H4 (cell line): Measurements from ENCODE around the gene UBN2. TPM values are rescaled to one million over a fixed set of nuclear protein-coding genes. Genes with fewer than 3 reads are reported as not detected.

Source experiments
- DNase-seq: peaks from one replicate; pipeline ENCODE4 v3.0.0-alpha.2; 2015; ENCODE audit warnings: low spot score
- total RNA-seq: library from RNA; depleted of rRNA; stranded (reverse); fragments of >200 nt; shearing (Covaris generic); gene quantifications from 2 replicates; pipeline ENCODE4 v1.2.3, GENCODE V29; 2014

Gene UBN2
- total RNA-seq, 1 experiment from 2014 or later: 3.3 TPM

DNA sequence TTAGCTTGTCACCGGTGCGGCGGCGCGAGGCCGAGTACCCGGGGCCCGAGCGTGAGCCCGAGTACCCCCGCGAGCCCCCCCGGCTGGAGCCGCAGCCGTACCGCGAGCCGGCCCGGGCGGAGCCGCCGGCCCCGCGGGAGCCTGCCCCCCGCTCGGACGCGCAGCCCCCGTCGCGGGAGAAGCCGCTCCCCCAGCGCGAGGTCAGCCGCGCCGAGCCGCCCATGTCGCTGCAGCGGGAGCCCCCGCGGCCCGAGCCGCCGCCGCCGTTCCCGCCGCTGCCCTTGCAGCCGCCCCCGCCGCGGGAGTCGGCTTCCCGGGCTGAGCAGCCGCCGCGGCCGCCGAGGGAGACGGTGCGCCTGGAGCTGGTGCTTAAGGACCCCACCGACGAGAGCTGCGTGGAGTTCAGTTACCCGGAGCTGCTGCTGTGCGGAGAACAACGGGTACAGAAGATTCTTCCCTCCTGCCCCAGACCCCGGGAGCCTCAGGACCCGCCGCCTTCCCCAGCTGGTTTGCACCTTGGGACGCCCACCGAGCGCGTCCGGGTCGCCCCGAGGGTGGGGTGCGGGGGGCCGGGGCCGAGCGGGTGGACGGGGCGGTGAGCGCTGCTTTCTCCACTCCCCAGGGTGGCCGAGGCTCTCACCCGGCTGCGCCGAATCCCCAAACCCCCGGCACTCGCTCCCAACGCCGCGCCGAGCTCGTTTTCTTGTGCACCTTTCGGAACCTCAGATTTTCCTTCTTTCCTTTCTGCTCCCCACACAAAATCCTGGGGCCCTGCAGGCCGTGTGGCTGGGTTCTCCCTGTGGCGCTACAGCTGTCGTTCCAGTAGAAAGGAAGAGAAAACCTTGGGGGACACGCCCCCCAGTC is 708 bp downstream of the UBN2 start:
- peak; percentile 12 for DNase-seq

DNA sequence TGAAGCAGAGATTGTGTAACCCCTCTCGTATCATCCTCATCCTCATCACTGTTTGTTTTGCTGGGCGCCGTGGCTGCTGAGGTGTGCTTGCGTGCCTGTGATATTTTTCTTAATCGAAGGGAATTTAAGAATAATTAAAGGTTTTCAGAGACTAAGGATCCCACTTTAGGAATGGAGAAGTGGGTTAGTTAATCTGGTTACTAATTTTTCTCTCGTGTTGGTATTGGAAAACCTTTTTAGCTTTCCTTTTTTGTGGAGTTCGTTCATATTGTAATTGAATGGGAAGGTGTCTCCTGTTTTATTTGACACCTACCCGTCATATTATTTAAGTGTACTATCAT is 1.3 kb downstream of the UBN2 start:
- DNase-seq: no peak

DNA sequence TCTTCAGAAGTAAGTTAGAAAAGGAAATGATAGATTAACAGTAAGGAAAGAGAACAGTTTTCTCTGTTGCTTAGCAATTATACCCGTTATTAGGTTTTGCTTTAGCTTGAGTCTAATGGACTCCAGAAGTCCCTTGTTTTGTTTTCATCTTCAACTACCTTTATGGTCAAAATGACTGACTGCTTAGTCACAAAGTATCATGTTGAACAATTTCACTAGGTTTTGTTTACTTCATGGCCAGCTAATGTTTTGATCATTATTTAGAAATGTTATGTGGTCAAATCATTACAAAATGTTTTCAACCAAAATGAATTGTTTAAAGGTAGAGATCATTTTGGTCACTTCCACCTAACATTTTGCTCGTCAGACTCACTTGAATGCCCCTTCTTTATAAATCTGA is 1.9 kb downstream of the UBN2 start:
- DNase-seq: peak; percentile 29

DNA sequence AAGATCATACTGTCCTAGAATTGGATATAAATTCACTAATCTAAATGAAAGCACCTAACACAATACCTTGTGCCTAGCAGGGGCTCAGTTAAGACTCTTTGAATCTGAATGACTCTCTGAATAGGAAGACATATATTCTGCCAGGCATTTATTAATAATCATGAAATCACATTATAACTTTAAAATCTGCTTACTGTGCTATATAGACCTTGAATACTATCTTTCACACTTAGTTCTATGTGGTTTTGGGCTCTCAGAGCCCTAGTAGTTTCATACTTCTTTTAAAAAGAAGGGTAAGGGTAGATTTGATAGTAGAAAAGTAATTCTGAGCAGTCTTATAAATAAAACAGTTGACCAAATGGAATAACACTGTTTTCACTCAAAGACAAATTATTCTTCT is 10.2 kb downstream of the UBN2 start:
- DNase-seq: no peak

DNA sequence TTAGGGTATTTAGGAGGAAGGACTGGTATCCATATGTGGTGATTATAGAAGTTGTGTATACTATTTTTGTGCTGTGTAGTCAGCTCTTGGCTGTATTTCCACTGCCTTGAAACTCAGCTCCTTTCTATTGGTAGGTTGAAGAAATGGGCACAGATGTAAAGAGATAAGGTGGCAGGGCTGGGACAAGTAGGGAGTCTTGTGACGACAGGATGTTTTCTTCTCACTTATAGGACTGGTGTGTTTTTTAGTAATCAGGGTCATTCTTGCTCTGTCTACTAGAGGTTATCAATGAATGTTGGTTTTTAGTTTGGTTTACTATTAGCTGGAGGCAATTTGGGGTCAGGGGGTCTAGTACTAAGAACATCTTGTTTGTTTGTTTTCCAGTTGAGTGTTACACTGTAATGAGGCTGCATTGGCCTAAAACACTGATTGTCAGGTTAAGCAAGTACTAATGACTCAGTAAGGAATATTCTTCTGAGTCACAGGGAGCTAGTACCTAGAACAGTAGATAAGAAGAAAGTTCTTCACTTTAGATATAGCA is 11.8 kb downstream of the UBN2 start:
- no peak for DNase-seq

DNA sequence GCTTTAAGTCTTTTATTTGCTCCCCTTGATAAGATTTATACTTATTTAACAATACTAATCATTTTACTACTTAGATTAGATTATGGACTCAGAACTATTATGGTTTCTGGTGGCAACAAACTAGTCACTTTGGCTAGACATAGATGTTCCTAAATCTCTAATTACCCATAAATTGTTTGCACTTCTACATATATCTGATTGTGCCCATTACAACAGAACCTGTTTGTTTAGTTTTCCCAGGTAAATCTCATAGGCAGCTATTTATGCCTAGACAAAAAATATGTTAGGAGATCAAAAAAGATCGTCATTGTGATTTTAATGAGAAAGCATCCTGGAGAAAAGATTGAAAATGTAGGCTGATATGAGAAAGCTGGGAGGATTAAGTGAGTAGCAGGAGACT is 14.4 kb downstream of the UBN2 start:
- DNase-seq: no peak

DNA sequence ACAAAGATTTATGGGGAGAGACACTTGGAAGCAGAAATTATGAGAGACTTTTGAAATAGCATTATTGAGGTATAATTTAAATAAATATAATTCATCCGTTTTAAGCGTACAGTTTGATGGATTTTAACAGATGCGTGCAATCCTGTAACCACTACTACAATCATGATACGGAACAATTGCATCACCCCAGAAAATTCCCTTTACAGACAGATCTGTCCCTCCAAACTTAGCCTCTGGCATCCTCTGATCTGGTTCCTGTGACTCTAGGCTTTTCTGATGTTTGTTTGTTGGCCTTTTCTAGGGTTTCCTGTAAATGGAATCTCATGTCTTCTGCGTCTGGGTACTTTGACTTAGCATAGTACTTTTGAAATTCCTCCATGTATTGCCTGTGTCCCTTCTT is 15.5 kb downstream of the UBN2 start:
- DNase-seq: no peak

DNA sequence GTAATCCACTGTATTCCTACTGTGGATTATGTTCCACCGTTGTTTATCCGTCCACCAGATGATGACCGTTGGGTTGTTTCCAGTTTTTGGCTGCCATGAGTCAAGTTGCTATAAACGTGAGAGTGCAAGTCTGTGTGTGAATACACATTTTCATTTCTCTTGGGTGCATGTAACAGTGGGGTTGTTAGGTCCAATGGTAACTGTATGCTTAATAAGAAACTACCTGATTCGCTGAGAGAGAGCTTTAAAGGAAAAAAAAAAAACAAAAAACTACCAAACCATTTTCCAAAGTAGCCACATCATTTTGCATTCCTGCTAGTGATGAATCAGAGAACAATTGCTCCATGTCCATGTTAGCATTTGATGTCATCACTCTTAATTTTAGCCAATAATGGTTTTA is 15.9 kb downstream of the UBN2 start:
- peak; percentile 15 for DNase-seq

DNA sequence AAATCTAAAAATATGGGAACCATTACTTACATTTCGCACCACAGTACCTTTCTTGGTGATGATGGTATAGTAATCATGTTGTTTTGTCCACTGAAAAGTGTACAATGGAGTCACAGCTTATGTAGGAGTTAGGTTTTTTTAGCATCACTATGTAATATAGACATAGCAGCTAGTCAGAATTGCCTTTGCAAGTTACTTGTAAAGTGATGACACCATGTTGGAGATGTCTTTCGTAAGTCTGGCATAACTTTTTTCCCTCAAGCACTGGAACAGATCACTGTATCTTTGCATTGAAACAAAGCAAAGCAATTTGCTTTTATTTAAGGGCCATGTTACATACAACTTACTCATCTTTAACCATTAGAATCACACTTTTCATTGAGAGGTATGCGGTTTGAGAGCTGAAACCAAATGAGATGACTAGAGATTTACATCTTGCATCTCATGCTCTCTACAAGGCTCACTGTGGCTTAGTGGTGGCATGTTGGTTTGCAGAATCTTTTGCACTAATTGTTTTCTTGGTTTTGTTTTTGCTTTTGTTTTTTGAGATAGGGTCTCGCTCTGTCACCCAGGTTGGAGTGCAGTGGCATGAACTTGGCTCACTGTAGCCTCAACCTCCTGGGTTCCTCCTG is 18.3 kb downstream of the UBN2 start:
- no peak for DNase-seq

DNA sequence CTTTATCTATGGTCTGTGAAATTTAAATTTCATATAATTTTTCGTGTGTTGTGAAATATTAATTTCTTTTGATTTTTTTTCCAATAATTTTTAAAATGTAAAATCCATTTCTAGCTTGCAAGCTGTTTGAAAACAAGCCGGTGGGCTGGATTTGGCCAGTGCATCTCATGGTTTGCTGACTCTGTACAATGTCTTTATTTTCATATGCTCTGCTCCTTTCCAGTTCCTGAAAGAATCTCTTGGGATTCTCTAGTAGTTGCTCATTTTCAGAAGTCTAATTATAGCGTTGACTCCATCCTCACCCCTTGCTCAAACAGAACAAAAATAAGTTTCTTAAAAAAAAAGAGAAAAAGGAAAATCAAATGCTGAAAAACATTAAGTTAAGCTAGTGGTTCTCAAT is 21.4 kb downstream of the UBN2 start:
- DNase-seq: no peak

DNA sequence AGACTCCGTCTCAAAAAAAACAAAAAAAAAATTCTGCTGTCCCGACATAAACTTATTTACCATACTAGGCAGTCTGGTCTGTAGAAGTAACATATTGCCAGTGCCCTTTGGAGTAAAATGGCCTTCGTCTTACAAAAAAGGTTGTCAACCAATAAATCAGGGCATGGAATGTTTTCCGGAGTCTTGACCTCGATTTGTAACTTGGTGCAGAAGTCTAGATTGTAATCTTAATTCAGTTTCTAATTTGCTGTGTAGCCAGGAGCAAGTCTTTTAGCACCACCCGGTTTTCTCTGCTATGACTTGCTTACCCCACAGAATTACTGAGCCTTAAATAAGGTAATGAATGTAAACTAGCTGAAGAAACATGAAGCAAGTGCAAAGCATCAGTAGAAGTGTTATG is 23.2 kb downstream of the UBN2 start:
- DNase-seq: no peak

DNA sequence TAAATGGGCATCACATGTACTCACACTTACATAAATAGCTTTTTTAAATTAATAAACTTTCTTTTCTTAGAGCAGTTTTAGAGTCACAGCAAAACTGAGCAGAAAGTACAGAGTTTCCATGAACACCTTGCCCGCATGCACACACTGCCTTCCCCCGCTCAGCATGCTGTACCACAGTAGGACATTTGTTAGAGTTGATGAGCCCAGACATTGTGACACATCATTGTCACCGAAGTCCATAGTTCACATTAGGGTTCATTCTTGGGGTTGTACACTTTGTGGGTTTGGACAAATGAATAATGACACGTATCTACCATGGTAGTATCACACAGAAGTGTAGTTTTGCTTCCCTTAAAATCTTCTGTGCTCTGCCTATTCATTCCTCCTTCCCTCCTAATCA is 23.7 kb downstream of the UBN2 start:
- DNase-seq: no peak

DNA sequence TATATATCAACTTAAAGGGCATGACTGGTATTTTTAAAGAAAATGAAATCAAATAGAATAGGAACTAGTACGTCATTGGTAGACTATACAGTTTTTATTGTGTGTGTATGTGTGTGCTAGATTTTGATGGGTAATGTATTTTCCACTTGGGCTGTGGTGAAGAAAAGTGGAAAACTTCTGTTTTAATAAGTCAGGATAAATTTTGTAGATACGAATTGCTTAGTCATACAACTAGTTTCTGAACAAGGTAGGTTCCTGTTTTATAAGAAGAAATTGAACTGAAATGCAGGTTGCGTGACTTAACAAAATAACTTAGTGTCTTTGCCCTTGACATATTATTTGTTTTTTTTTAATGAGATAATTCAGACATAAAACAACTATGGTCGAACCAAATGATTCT is 24.3 kb downstream of the UBN2 start:
- DNase-seq: no peak

DNA sequence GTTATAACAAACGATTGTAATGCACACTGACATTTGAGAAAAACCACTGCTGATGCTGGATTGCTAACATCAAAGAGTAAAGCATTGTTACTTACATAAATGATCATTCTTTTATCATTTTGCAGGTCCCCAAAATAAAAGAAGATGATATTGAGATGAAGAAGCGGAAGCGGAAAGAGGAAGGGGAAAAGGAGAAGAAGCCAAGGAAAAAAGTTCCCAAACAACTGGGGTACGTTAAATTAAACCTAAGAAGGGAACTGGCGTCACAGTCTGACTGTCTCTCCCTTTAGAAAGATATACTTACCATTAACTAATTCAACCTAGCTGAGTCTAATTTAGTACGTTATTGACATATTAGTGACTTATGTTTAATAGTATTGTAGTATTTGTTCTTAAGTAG is 28.1 kb downstream of the UBN2 start:
- DNase-seq: no peak

DNA sequence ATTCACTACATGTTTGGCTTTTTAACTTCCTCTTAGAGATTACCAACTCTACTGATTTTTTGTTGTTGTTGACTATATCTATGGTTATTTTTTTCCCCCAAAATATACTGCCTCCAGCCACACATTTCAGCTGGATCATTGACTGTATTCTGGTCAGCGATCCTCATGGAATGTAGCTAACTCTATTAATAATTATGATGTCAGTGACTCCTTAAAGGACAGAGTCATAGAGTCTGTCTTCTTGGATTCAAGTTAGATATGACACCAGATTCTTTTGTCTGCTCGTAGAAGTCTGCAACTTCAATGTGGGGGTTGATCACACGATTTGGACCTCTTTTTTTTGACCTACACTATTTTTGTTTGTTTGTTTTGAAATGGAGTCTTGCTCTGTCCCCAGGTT is 33.2 kb downstream of the UBN2 start:
- no peak for DNase-seq

DNA sequence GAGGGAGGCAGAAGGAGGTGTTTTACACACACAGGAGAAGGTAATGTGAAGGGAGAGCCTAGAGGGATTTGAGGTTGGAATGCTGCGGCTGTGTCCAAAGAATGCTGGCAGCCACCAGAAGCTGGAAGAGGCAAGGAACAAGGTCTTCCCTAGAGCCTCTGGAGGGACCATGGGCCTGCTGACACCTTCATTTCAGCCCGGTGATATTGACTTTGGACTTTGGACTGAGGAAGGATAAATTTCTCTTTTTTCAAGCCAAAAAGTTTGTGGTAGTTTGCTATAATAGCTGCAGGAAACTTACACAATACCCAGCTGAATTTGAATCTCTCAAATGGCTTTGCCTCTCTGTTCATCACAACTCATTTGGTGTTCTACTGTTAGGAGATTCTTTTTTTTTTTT is 34.6 kb downstream of the UBN2 start:
- DNase-seq: no peak

DNA sequence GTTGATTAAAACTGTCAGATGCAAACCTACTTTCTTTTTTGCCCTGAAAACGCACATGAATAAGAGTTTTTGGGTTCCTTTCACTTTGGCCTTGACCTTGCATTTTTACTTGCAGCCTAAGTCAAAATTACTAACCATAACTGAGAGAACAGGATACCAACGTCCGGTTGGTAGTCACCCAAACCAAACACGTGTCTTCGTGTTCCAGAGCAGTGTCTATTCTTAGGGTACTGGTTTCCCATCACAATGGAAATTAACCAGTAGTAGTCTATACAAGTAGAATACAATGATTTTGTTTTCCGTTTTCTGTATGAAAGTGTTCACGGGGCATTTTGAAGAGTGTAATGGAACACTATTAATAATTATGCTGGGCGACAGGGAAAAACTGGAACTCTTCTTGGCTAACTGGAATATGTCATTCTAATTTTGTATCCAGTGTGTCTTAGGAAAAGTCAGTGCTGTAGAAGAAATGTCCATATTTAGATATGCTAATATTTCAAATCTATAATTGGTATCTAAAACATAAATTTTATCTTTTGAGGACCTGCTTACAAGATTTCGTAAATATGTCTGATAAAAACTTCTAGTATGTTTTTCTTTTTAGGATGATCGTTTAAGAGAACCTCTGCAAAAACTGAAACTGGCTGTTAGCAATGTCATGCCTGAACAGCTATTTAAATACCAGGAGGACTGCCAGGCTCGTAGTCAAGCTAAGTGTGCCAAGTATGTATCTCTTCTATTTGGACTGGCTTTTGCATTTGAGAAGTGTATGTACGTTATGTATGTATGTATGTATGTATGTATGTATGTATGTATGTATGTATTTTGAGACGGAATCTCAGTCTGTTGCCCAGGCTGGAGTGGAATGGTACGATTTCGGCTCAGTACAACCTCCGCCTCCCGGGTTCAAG is 40.9 kb downstream of the UBN2 start:
- DNase-seq: no peak

DNA sequence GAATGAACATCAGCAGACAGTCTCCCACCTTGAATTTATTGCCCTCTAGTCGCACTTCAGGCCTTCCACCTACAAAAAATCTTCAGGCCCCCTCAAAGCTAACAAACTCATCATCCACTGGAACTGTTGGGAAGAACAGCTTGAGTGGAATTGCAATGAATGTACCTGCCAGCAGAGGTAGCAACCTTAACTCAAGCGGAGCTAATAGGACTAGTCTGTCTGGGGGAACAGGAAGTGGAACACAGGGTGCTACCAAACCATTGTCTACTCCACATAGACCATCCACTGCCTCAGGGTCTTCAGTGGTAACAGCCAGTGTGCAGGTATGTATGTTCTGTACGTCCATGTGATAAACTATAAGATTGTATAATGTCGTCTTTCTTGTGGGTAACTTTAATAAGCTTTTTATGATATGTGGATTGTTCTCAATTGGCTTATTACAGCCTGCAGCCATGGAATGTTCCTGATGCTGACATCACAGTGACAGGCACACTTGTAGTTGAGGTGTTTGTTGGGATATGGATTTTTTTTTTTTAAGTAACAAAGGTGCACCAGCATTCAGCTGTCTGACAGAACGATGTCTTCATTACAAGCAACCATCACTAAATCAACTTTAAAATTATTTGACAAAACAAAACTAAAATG is 53.3 kb downstream of the UBN2 start:
- no peak for DNase-seq

DNA sequence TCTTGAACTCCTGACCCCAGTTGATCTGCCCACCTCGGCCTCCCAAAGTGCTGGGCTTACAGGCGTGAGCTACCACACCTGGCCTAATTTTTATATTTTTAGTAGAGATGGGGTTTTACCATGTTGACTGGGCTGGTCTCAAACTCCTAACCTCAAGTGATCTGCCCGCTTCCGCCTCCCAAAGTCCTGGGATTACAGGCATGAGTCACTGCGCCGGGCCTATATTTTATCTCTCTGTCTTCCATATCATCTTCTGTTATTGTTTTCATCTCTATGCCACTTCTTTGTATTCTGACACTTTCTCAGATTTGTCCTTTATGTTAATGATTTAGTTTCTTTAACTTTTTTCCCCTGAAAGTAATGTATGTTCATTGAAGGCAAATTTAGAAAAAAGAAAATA is 55.1 kb downstream of the UBN2 start:
- DNase-seq: no peak

DNA sequence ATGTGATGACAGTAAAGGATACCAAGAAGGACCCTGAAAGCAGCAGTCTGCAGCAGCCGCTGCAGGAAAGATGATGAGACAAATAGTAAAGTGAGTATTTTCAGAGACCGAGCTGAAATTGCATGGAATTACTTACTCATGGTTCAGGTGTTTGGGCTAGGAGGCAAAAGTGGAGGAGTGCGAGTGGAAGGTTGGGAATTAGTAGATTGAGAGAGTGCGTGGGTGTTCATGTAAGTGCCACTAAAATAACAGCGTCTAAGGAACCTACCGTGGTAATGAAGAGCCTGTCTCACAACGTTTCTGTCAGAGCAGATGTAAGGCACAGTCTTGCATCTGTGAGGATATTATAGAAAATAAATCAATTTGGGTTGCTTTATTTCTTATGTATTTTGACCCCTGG is 61.8 kb downstream of the UBN2 start:
- no peak for DNase-seq

DNA sequence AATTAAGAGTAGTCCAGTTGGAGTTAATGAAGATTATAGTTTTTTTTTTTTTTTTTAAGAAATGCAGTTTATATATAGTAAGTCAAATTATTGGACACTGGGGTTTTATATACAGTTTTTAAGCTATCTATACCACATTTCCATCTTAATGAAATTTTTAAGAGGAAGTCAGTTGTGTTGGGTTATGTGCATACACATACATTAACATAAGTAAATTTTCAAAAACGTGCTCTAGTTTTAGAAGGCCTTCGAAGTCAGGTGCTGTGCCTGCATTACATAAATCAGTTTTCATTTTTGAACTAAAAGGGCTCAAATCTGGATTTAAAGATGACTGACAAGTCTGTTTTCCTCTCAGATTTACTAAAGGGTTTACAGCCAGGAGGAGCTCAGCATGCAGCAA is 62.5 kb downstream of the UBN2 start:
- no peak for DNase-seq

DNA sequence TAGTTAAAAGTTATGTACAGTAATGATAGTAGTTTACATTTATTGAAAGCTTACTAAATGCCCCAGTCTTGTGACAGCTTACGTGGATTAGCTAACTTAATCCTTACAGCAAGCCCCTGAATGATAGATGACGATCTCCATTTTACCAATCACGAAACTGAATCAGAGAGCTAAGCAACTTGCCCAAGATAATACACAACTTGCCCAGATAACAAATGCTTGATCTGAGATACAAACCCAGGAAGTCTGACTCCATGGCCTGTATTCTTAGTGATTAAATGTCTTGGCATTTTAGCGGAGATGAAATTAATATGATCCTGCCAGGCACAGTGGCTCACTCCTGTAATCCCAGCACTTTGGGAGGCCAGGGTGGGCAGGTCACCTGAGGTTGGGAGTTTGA is 63.2 kb downstream of the UBN2 start:
- DNase-seq: no peak
